H1 (cell line): ENCODE data around the gene GSTO2. TPM values are rescaled to one million over a fixed set of nuclear protein-coding genes. Genes with fewer than 3 reads are reported as not detected.

Source experiments
- CTCF ChIA-PET: fragments of 300-600 bp; sonication (Branson Sonifier 250); formaldehyde crosslinking; loops from one replicate; lab custom pipeline; 2021; ENCODE audit not compliant: partially characterized antibody; lab: Charles Lee
- POLR2A ChIA-PET: fragments of 300-600 bp; sonication (Branson Sonifier 250); formaldehyde crosslinking; loops from one replicate; lab custom pipeline; 2021; ENCODE audit warnings: inconsistent platforms; ENCODE audit not compliant: partially characterized antibody; lab: Charles Lee
- DNase-seq, 2 experiments: peaks; one replicate each; pipeline versions ENCODE4 v3.0.0 to v3.0.0-alpha.2; 2010 to 2022; ENCODE audit warnings: low spot score in 2 of 2, low read depth in 1 of 2, mixed read lengths in 1 of 2
- FAIRE-seq: peaks from 2 replicates; lab custom pipeline; 2011; peaks lifted over from hg19 to GRCh38; lab: Jason Lieb, UNC
- H2AFZ ChIP-seq: 2 replicates; pipeline ENCODE4 v1.8.1; 2012; ENCODE audit warnings: low read length, inconsistent platforms
- H2AK5ac ChIP-seq: 2 replicates; pipeline ENCODE4 v1.6.1; 2013; ENCODE audit warnings: low read depth, low read length
- H2BK120ac ChIP-seq: replicated peaks from 2 replicates; pipeline ENCODE3; 2013; ENCODE audit warnings: low read depth, low read length, inconsistent platforms
- H2BK12ac ChIP-seq: 2 replicates; pipeline ENCODE4 v1.6.1; 2013; ENCODE audit warnings: low read depth, low read length
- H2BK15ac ChIP-seq: 2 replicates; pipeline ENCODE4 v1.6.1; 2013; ENCODE audit warnings: low read length
- H2BK20ac ChIP-seq: 2 replicates; pipeline ENCODE4 v1.6.1; 2013; ENCODE audit warnings: low read length
- H2BK5ac ChIP-seq: 2 replicates; pipeline ENCODE4 v1.6.1; 2013; ENCODE audit warnings: low read depth, low read length
- H3K14ac ChIP-seq: 2 replicates; pipeline ENCODE4 v1.6.1; 2013; ENCODE audit warnings: inconsistent platforms; ENCODE audit not compliant: insufficient read length
- H3K18ac ChIP-seq: 2 replicates; pipeline ENCODE4 v1.6.1; 2013; ENCODE audit warnings: low read length; ENCODE audit errors: extremely low read depth
- H3K23ac ChIP-seq: 2 replicates; pipeline ENCODE4 v1.6.1; 2013; ENCODE audit warnings: inconsistent platforms; ENCODE audit not compliant: insufficient read length
- H3K23me2 ChIP-seq: 2 replicates; pipeline ENCODE4 v1.6.1; 2013; ENCODE audit warnings: low read depth, low read length
- H3K27ac ChIP-seq: 2 replicates; pipeline ENCODE4 v1.6.1; 2011; ENCODE audit warnings: low read depth, low read length, inconsistent platforms
- H3K27me3 ChIP-seq, 4 experiments: replicated peaks in 1 of 4; 1 replicate in 1 of 4; 2 replicates in 3 of 4; pipeline versions ENCODE4 v1.6.1 to v1.8.1; 2011 to 2013; ENCODE audit warnings: low read length in 3 of 4, mild to moderate bottlenecking in 3 of 4, inconsistent platforms in 2 of 4, mixed read lengths in 2 of 4, moderate library complexity in 1 of 4; ENCODE audit not compliant: control insufficient read depth in 3 of 4, insufficient read depth in 3 of 4; ENCODE audit errors: extremely low read depth in 1 of 4
- H3K36me3 ChIP-seq, 4 experiments: 2 replicates each; pipeline versions ENCODE4 v1.6.1 to v1.8.1; 2011 to 2013; ENCODE audit warnings: mild to moderate bottlenecking in 4 of 4, low read length in 3 of 4, moderate library complexity in 2 of 4, control low read depth in 1 of 4, inconsistent platforms in 1 of 4; ENCODE audit not compliant: insufficient read depth in 4 of 4, control insufficient read depth in 2 of 4
- H3K4ac ChIP-seq: replicated peaks from 2 replicates; pipeline ENCODE3; 2013; ENCODE audit warnings: low read length, low read depth, mixed read lengths, inconsistent platforms; ENCODE audit not compliant: insufficient read length
- H3K4me1 ChIP-seq, 4 experiments: replicated peaks in 1 of 4; 1 replicate in 1 of 4; 2 replicates in 3 of 4; pipeline versions ENCODE4 v1.6.1 to v1.8.1; 2011 to 2013; ENCODE audit warnings: low read length in 3 of 4, inconsistent platforms in 2 of 4, mixed read lengths in 1 of 4; ENCODE audit not compliant: insufficient read depth in 4 of 4, control insufficient read depth in 3 of 4
- H3K4me2 ChIP-seq, 2 experiments: 2 replicates each; pipeline versions ENCODE4 v1.6.1 to v1.8.1; 2011 to 2013; ENCODE audit warnings: low read depth in 2 of 2, low read length in 2 of 2, control low read depth in 1 of 2, inconsistent platforms in 1 of 2, mild to moderate bottlenecking in 1 of 2; ENCODE audit not compliant: insufficient read depth in 1 of 2
- H3K4me3 ChIP-seq, 4 experiments: fragments of 200-600, 300-600 bp in 1 of 4; sonication (generic), shearing (Covaris generic), sonication (Bioruptor Twin) in 1 of 4; 2 replicates each; pipeline versions ENCODE4 v1.5.1 to v1.8.1; 2011 to 2016; ENCODE audit warnings: low read length in 4 of 4, low read depth in 3 of 4, control low read depth in 2 of 4, inconsistent platforms in 2 of 4, mild to moderate bottlenecking in 2 of 4, mixed read lengths in 1 of 4, moderate library complexity in 1 of 4; ENCODE audit not compliant: insufficient read depth in 2 of 4; ENCODE audit errors: extremely low read depth in 1 of 4
- H3K56ac ChIP-seq: replicated peaks from 2 replicates; pipeline ENCODE3; 2013; ENCODE audit warnings: low read depth, mild to moderate bottlenecking, mixed read lengths, low read length, inconsistent platforms; ENCODE audit not compliant: insufficient read length
- H3K79me1 ChIP-seq: 2 replicates; pipeline ENCODE4 v1.6.1; 2013; ENCODE audit warnings: low read depth, low read length, control low read depth
- H3K79me2 ChIP-seq, 2 experiments: 2 replicates each; pipeline versions ENCODE4 v1.6.1 to v1.8.1; 2012 to 2013; ENCODE audit warnings: low read length in 2 of 2, mild to moderate bottlenecking in 2 of 2, inconsistent platforms in 1 of 2; ENCODE audit not compliant: insufficient read depth in 2 of 2, control insufficient read depth in 1 of 2
- H3K9ac ChIP-seq, 4 experiments: replicated peaks in 1 of 4; 1 replicate in 1 of 4; 2 replicates in 3 of 4; pipeline versions ENCODE4 v1.6.1 to v1.8.1; 2011 to 2013; ENCODE audit warnings: low read depth in 3 of 4, low read length in 3 of 4, control low read depth in 2 of 4, mild to moderate bottlenecking in 2 of 4, moderate library complexity in 2 of 4, inconsistent platforms in 1 of 4; ENCODE audit errors: extremely low read depth in 1 of 4
- H3K9me3 ChIP-seq, 2 experiments: 2 replicates each; pipeline versions ENCODE4 v1.6.1 to v1.8.1; 2012 to 2013; ENCODE audit warnings: mild to moderate bottlenecking in 2 of 2, moderate library complexity in 2 of 2, control low read depth in 1 of 2, inconsistent platforms in 1 of 2, low read depth in 1 of 2, low read length in 1 of 2, mixed read lengths in 1 of 2; ENCODE audit not compliant: insufficient read depth in 2 of 2
- H4K20me1 ChIP-seq, 2 experiments: replicated peaks in 1 of 2; 2 replicates each; pipeline versions ENCODE3 to v1.8.1; 2011 to 2013; ENCODE audit warnings: inconsistent platforms in 2 of 2, low read length in 2 of 2, mild to moderate bottlenecking in 1 of 2; ENCODE audit not compliant: insufficient read depth in 2 of 2, control insufficient read depth in 1 of 2
- H4K5ac ChIP-seq: 2 replicates; pipeline ENCODE4 v1.6.1; 2013; ENCODE audit warnings: low read length, low read depth, mixed read lengths, inconsistent platforms; ENCODE audit not compliant: insufficient read length
- H4K8ac ChIP-seq: 2 replicates; pipeline ENCODE4 v1.8.0; 2013; ENCODE audit warnings: mild to moderate bottlenecking, moderate library complexity, low read length, inconsistent platforms; ENCODE audit not compliant: insufficient read depth; ENCODE audit errors: extremely low read depth
- H4K91ac ChIP-seq: replicated peaks from 2 replicates; pipeline ENCODE3; 2013; ENCODE audit warnings: low read length, mixed read lengths, inconsistent platforms; ENCODE audit not compliant: insufficient read length
- KDM1A ChIP-seq: fragments of 200-600, 300-600 bp; sonication (generic); IDR thresholded peaks from 2 replicates; pipeline ENCODE4 v1.7.1; 2016; ENCODE audit warnings: mild to moderate bottlenecking, low read length, borderline replicate concordance
- WGBS, 2 experiments: shearing (Covaris generic) in 1 of 2; methylation state at CpG; one replicate each; pipeline versions ENCODE4 v1.1.6 to v1.1.7; 2013 to 2015; ENCODE audit warnings: low lambda C conversion rate in 2 of 2, mixed read lengths in 2 of 2, inconsistent platforms in 1 of 2, low coverage in 1 of 2, missing lambda C conversion rate in 1 of 2; ENCODE audit not compliant: insufficient replicate concordance in 2 of 2, insufficient coverage in 1 of 2, insufficient read length in 1 of 2; ENCODE audit errors: extremely low coverage in 1 of 2, missing lambda C conversion rate in 1 of 2; 5-methylcytosine and 5-hydroxymethylcytosine counted together
- polyA plus RNA-seq, 7 experiments: library from polyadenylated mRNA; depleted of rRNA in 3 of 7; stranded (reverse) in 5 of 7; unstranded in 2 of 7; fragments of >200 nt in 5 of 7; fragments of 200-250 nt in 2 of 7; gene quantifications; 1 replicate in 5 of 7; 2 replicates in 1 of 7; 4 replicates in 1 of 7; pipeline versions ENCODE4 v1.2.1 to v1.2.3, GENCODE V29; 2011 to 2013; ENCODE audit warnings: missing spikeins in 2 of 7, mixed read lengths in 2 of 7
- total RNA-seq: library from RNA; stranded (reverse); fragmentation: NEBNext Ultra II Directional; extraction: Animal tissue kit (Norgen Biotek cat#: 25700); gene quantifications from 2 replicates; pipeline ENCODE4 v1.2.1, GENCODE V29; 2021

GSTO2 gene
- total and polyA plus RNA-seq, 2 of the 8 experiments (the other 6 are each of a cell fraction or from before 2014, with no cell fraction given) = 13.1 to 41.7 TPM

GRCh38 chr10:104311184-104311720 lies 42.3 kb downstream of the GSTO2 start:
- POLR2A ChIA-PET = interaction anchor here (0.9 to 2.9 kb wide), 2 partner anchors 9 to 39 kb away, joined by 4 to 11 read pairs; no protein-coding TSS in a partner anchor
- WGBS, 2 experiments = 88% methylated on average over 5 of the region's 5 CpGs; no CpG with 5 or more reads in 1 of the 2 experiments
- CTCF ChIA-PET = interaction anchor here (0.6 to 14.8 kb wide), 8 partner anchors 10 to 350 kb away, joined by 3 to 331 read pairs (median 7); partner anchors contain the start of genes CFAP58 and ITPRIP

More at GRCh38 chr10:104311184-104311720, 42.3 kb downstream of the GSTO2 start:
- no peak overlapping the region for H2AK5ac ChIP-seq
- H3K9me3 ChIP-seq = no peaks in the 10 kb centered on the region
- DNase-seq (no peak), FAIRE-seq (no peak)
- no peak for TF ChIP-seq KDM1A
- peaks cover 0 to 4% (median 1%) of the 10 kb centered on the region in 4 experiments; a peak in 3 of 7 replicates for H3K4me1 ChIP-seq
- H3K4me2 ChIP-seq = no peak overlapping the region
- no peaks in the 10 kb centered on the region for H3K27me3 ChIP-seq
- H3K27ac ChIP-seq = no peak overlapping the region
- no peak overlapping the region for H2BK120ac ChIP-seq
- H4K20me1 ChIP-seq = peaks cover 0 to 18% of the 10 kb centered on the region in 2 experiments
- H4K5ac ChIP-seq = no peak overlapping the region
- no peak overlapping the region for H2BK20ac ChIP-seq
- no peak overlapping the region for H3K23ac ChIP-seq
- H3K9ac ChIP-seq = no peak overlapping the region
- H4K8ac ChIP-seq = no peak overlapping the region
- H3K23me2 ChIP-seq = no peaks in the 10 kb centered on the region
- H2BK12ac ChIP-seq = no peak overlapping the region
- no peak overlapping the region for H3K18ac ChIP-seq
- no peak overlapping the region for H3K4me3 ChIP-seq
- H3K56ac ChIP-seq = no peak overlapping the region
- H3K79me2 ChIP-seq = peaks cover 0 to 9% of the 10 kb centered on the region in 2 experiments; a peak in 1 of 4 replicates
- no peak overlapping the region for H2BK5ac ChIP-seq
- no peak overlapping the region for H3K14ac ChIP-seq
- H2AFZ ChIP-seq = no peak overlapping the region
- peaks cover 13 to 29% (median 28%) of the 10 kb centered on the region in 4 experiments for H3K36me3 ChIP-seq
- H3K4ac ChIP-seq = no peak overlapping the region
- no peak overlapping the region for H4K91ac ChIP-seq
- no peak overlapping the region for H2BK15ac ChIP-seq
- H3K79me1 ChIP-seq = peaks cover 11% of the 10 kb centered on the region; the same call in 1 of the 2 replicates
